Breast epithelium (tissue), 3 donors: Measurements from ENCODE around the gene UGT1A10.

Experiments
- POLR2A ChIP-seq: fragments of 450-650 bp; IDR thresholded peaks from one replicate; pipeline ENCODE4 v1.6.1; 2016; ENCODE audit warnings: antibody characterized with exemption, mild to moderate bottlenecking, moderate library complexity
- TF ChIP-seq, protein P1 (sequence below), 3 donors: fragments of 450-650 bp; IDR thresholded peaks; one replicate each; pipeline ENCODE4 v1.5.1; 2016 to 2017; ENCODE audit warnings: antibody characterized with exemption in 3 of 3, mild to moderate bottlenecking in 3 of 3, moderate library complexity in 3 of 3

DNA sequence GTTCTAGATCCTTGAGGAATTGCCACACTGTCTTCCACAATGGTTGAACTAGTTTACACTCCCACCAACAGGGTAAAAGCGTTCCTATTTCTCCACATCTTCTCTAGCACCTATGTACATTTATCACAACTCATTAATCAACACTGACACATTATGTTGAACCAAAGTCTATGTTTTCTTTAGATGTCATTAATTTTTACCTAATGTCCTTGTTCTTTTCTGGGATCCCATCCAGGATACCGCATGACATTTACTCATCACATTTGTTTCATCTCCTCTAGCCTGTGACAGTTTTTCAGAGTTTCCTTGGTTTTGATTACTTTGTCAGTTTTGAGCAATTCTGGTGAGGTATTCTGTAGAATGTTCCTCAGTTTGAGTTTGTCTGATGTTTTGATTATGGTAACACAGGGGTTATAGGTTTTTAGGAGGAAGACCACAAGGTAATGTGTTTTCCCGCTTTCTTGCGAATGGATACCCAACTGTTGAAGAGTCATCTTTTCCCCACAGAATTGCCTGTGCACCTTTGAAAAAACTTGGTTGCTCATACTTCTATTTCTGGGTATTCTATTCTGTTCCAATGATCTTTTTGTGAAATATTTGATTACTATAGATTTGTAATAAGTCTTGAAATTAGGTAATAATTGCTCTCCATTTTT, 32.5 kb downstream of the UGT1A10 start:
- TF ChIP-seq, protein P1, sequence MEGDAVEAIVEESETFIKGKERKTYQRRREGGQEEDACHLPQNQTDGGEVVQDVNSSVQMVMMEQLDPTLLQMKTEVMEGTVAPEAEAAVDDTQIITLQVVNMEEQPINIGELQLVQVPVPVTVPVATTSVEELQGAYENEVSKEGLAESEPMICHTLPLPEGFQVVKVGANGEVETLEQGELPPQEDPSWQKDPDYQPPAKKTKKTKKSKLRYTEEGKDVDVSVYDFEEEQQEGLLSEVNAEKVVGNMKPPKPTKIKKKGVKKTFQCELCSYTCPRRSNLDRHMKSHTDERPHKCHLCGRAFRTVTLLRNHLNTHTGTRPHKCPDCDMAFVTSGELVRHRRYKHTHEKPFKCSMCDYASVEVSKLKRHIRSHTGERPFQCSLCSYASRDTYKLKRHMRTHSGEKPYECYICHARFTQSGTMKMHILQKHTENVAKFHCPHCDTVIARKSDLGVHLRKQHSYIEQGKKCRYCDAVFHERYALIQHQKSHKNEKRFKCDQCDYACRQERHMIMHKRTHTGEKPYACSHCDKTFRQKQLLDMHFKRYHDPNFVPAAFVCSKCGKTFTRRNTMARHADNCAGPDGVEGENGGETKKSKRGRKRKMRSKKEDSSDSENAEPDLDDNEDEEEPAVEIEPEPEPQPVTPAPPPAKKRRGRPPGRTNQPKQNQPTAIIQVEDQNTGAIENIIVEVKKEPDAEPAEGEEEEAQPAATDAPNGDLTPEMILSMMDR (IDR thresholded peaks at IDR 0.05), result no peak
- no peak for TF ChIP-seq POLR2A
